HCT116 (cell line): Measurements from ENCODE around the gene CPEB3. TPM values are rescaled to one million over a fixed set of nuclear protein-coding genes. Genes with fewer than 3 reads are reported as not detected.

Source experiments
- ATAC-seq: fragments of 200-7000 bp; cut with Tn5 transposase; 2 replicates; pipeline ENCODE4 v1.9.1; 2020; ENCODE audit warnings: mild to moderate bottlenecking, moderate library complexity
- BruUV-seq: library from RNA; stranded (reverse); fragments of 400-500 nt; replicated peaks from 2 replicates; lab custom pipeline; 2021; lab: Mats Ljungman, UMichigan
- CTCF ChIA-PET: fragments of 300-600 bp; sonication (Branson Sonifier 250); formaldehyde crosslinking; loops from one replicate; lab custom pipeline; 2021; ENCODE audit warnings: antibody characterized with exemption; lab: Charles Lee
- POLR2A ChIA-PET: fragments of 300-600, 350-600 bp; sonication (Branson Sonifier 250); formaldehyde crosslinking; loops from one replicate; lab custom pipeline; 2021; ENCODE audit warnings: antibody characterized with exemption; lab: Charles Lee
- RAD21 ChIA-PET, 2 experiments: fragments of 300-600 bp; sonication (Branson Sonifier 250); formaldehyde crosslinking; loops; one replicate each; lab custom pipeline; 2023; ENCODE audit warnings: low total read pairs in 2 of 2; ENCODE audit not compliant: uncharacterized antibody in 2 of 2, unreplicated experiment in 2 of 2, low non-redundant PET in 1 of 2; lab: Charles Lee
- DNase-seq: peaks from one replicate; pipeline ENCODE4 v3.0.0-alpha.2; 2010; ENCODE audit warnings: low read depth, low spot score
- H2AFZ ChIP-seq: fragments of 200-600 bp; shearing (Covaris generic), sonication (generic); 2 replicates; pipeline ENCODE4 v1.6.1; 2017; ENCODE audit warnings: low read depth, mixed run types, mixed read lengths, antibody characterized with exemption, low read length; ENCODE audit not compliant: poor library complexity, severe bottlenecking
- H3K27ac ChIP-seq: 2 replicates; pipeline ENCODE4 v1.5.1; 2012; ENCODE audit warnings: low read depth, low read length
- H3K27me3 ChIP-seq: fragments of 200-600 bp; sonication (generic); 2 replicates; pipeline ENCODE4 v1.6.1; 2016; ENCODE audit warnings: mixed run types, low read length, mixed read lengths; ENCODE audit not compliant: insufficient read depth
- H3K36me3 ChIP-seq, 2 experiments: fragments of 200-500 bp in 1 of 2; fragments of 200-600 bp in 1 of 2; sonication (Bioruptor generic) in 1 of 2; sonication (generic) in 1 of 2; 2 replicates each; pipeline versions ENCODE4 v1.5.1 to v1.6.1; 2014 to 2016; ENCODE audit warnings: low read length in 2 of 2, inconsistent platforms in 1 of 2, mixed read lengths in 1 of 2, mixed run types in 1 of 2; ENCODE audit not compliant: insufficient read depth in 2 of 2, control insufficient read depth in 1 of 2
- H3K4me1 ChIP-seq, 2 experiments: fragments of 200-600 bp in 1 of 2; sonication (generic) in 1 of 2; 2 replicates each; pipeline versions ENCODE4 v1.5.1 to v1.6.1; 2012 to 2017; ENCODE audit warnings: low read length in 2 of 2, inconsistent platforms in 1 of 2, mild to moderate bottlenecking in 1 of 2, mixed read lengths in 1 of 2, mixed run types in 1 of 2, moderate library complexity in 1 of 2; ENCODE audit not compliant: insufficient read depth in 2 of 2, control insufficient read depth in 1 of 2
- H3K4me2 ChIP-seq: fragments of 200-600 bp; sonication (generic); 2 replicates; pipeline ENCODE4 v1.6.1; 2017; ENCODE audit warnings: mixed run types, low read length, mixed read lengths
- H3K4me3 ChIP-seq, 2 experiments: fragments of 200-600 bp in 1 of 2; sonication (generic) in 1 of 2; replicated peaks in 1 of 2; 2 replicates each; pipeline ENCODE4 v1.5.1; 2011 to 2016; ENCODE audit warnings: low read length in 2 of 2, control low read depth in 1 of 2, low read depth in 1 of 2, mild to moderate bottlenecking in 1 of 2, mixed read lengths in 1 of 2, mixed run types in 1 of 2
- H3K79me2 ChIP-seq: fragments of 200-600 bp; sonication (generic); 2 replicates; pipeline ENCODE4 v1.6.1; 2017; ENCODE audit warnings: mild to moderate bottlenecking, mixed run types, low read length, moderate library complexity, mixed read lengths; ENCODE audit not compliant: insufficient read depth
- H3K9ac ChIP-seq: fragments of 200-600 bp; sonication (generic); 2 replicates; pipeline ENCODE4 v1.6.1; 2016; ENCODE audit warnings: low read length, mixed read lengths
- H3K9me2 ChIP-seq: fragments of 200-600 bp; sonication (generic), shearing (Covaris generic); 2 replicates; pipeline ENCODE4 v1.6.1; 2017; ENCODE audit warnings: mixed run types, mild to moderate bottlenecking, moderate library complexity; ENCODE audit not compliant: insufficient read depth
- H3K9me3 ChIP-seq, 2 experiments: fragments of 200-500 bp in 1 of 2; fragments of 200-600 bp in 1 of 2; sonication (Bioruptor generic) in 1 of 2; sonication (generic) in 1 of 2; 2 replicates each; pipeline ENCODE4 v1.6.1; 2014 to 2017; ENCODE audit warnings: low read length in 2 of 2, mixed read lengths in 2 of 2, inconsistent platforms in 1 of 2, low read depth in 1 of 2, mild to moderate bottlenecking in 1 of 2, mixed run types in 1 of 2, moderate library complexity in 1 of 2; ENCODE audit not compliant: control insufficient read depth in 1 of 2, insufficient read depth in 1 of 2
- H4K20me1 ChIP-seq: fragments of 200-600 bp; sonication (generic), shearing (Covaris generic); 2 replicates; pipeline ENCODE4 v1.6.1; 2017; ENCODE audit warnings: mixed run types, mild to moderate bottlenecking, moderate library complexity; ENCODE audit not compliant: insufficient read depth
- CTCF ChIP-seq, 3 experiments: fragments of 200-600 bp in 1 of 3; sonication (generic) in 1 of 3; IDR thresholded peaks in 2 of 3; conservative IDR thresholded peaks in 1 of 3; 2 replicates each; pipeline ENCODE4 v1.5.1; 2012 to 2017; ENCODE audit warnings: low read depth in 2 of 3, low read length in 2 of 3, antibody characterized with exemption in 1 of 3, borderline replicate concordance in 1 of 3, control low read depth in 1 of 3, mild to moderate bottlenecking in 1 of 3, mixed read lengths in 1 of 3, mixed run types in 1 of 3, moderate library complexity in 1 of 3; ENCODE audit not compliant: insufficient read depth in 1 of 3
- ELF1 ChIP-seq: IDR thresholded peaks from 2 replicates; pipeline ENCODE4 v1.6.1; 2012; ENCODE audit warnings: low read depth, borderline replicate concordance
- EZH2phosphoT487 ChIP-seq: fragments of 200-600 bp; IDR thresholded peaks from 2 replicates; pipeline ENCODE4 v1.6.1; 2018; ENCODE audit warnings: antibody characterized with exemption, borderline replicate concordance
- FOSL1 ChIP-seq: IDR thresholded peaks from 2 replicates; pipeline ENCODE4 v1.6.1; 2012; ENCODE audit warnings: low read depth
- MAX ChIP-seq: IDR thresholded peaks from 2 replicates; pipeline ENCODE4 v1.6.1; 2012
- REST ChIP-seq: IDR thresholded peaks from 2 replicates; pipeline ENCODE4 v1.6.1; 2012; ENCODE audit warnings: low read depth
- SIN3A ChIP-seq: IDR thresholded peaks from 2 replicates; pipeline ENCODE4 v1.6.1; 2012; ENCODE audit warnings: low read depth
- TCF7L2 ChIP-seq: IDR thresholded peaks from 2 replicates; pipeline ENCODE4 v1.7.0; 2011; ENCODE audit warnings: borderline replicate concordance, inconsistent platforms; ENCODE audit not compliant: insufficient read depth, insufficient read length; ENCODE audit errors: extremely low read depth
- YY1 ChIP-seq: IDR thresholded peaks from 2 replicates; pipeline ENCODE4 v1.6.1; 2011; ENCODE audit warnings: low read length, low read depth, moderate library complexity, mild to moderate bottlenecking; ENCODE audit not compliant: insufficient replicate concordance; ENCODE audit errors: extremely low read depth
- intact Hi-C: fragments of 100-400 bp; cut with micrococcal nuclease; formaldehyde crosslinking; loops from 2 replicates; pipeline ENCODE4 v1.10.0; 2022
- total RNA-seq: library from RNA; stranded (reverse); gene quantifications from one replicate; pipeline ENCODE4 v1.2.1, GENCODE V29; 2021; ENCODE audit not compliant: unreplicated experiment

The CPEB3 gene
- total RNA-seq, 1 experiment from 2014 or later, result 3.0 TPM

- peak overlapping the region; percentile 63 for H3K4me2 ChIP-seq
- CTCF ChIA-PET, result no interaction called here
Observed at GRCh38 chr10:92238054-92238585, 52.8 kb downstream of the CPEB3 start.

More at GRCh38 chr10:92238054-92238585, 52.8 kb downstream of the CPEB3 start:
- Histone ChIP-seq H2AFZ (no peak overlapping the region), H3K27ac (no peak overlapping the region), H3K79me2 (no peaks in the 10 kb centered on the region), H3K9ac (no peak overlapping the region), H3K4me1 (peaks cover 7 to 32% of the 10 kb centered on the region in 2 experiments; a peak in 2 of 4 replicates), H3K9me3 (no peaks in the 10 kb centered on the region), H3K36me3 (no peaks in the 10 kb centered on the region), H4K20me1 (no peaks in the 10 kb centered on the region), H3K9me2 (no peaks in the 10 kb centered on the region), H3K27me3 (no peaks in the 10 kb centered on the region), H3K4me3 (no peak overlapping the region)
- BruUV-seq, result TSS peak; percentile 40
- RAD21 ChIA-PET, result no interaction called here
- TF ChIP-seq ELF1 (no peak), FOSL1 (no peak), TCF7L2 (no peak), MAX (no peak), CTCF (IDR thresholded peaks at IDR 0.05 in 2 of 3, conservative IDR thresholded peaks at IDR 0.05 in 1 of 3; ENCODE audit: borderline replicate concordance in 1 of 3, insufficient read depth in 1 of 3, low read depth in 2 of 3, low read length in 2 of 3) (no peak), EZH2phosphoT487 (no peak), REST (no peak), YY1 (no peak), SIN3A (no peak)
- ATAC-seq, result no peak
- intact Hi-C loops, result no loop called here
- DNase-seq, result no peak
- POLR2A ChIA-PET, result no interaction called here
